Keratinocyte (primary cell): ENCODE measurements around the gene FZD2. TPM values are rescaled to one million over a fixed set of nuclear protein-coding genes. Genes with fewer than 3 reads are reported as not detected.
A peak's percentile ranks its signal among the peaks of the same experiment; 100 is the strongest.
"Not testable (repeated sequence)": the region's sequence is repeated elsewhere in the genome, so short reads cannot be mapped to it uniquely, and the experiment has no call there.

ENCODE experiments used
- DNase-seq: peaks from one replicate; pipeline ENCODE4 v3.0.0-alpha.2; 2011; ENCODE audit warnings: low read depth, missing footprints, low spot score
- FAIRE-seq: peaks from 2 replicates; lab custom pipeline; 2011; peaks lifted over from hg19 to GRCh38; lab: Jason Lieb, UNC
- H2AFZ ChIP-seq: 2 replicates; pipeline ENCODE4 v1.6.0; 2012; ENCODE audit warnings: low read length, control low read depth, inconsistent platforms; ENCODE audit not compliant: control insufficient read depth
- H3K27ac ChIP-seq: 2 replicates; pipeline ENCODE4 v1.5.1; 2011; ENCODE audit warnings: low read length; ENCODE audit not compliant: control insufficient read depth, insufficient read depth
- H3K27me3 ChIP-seq: 3 replicates; pipeline ENCODE4 v1.6.0; 2011; ENCODE audit warnings: low read length; ENCODE audit not compliant: control insufficient read depth, insufficient read depth; ENCODE audit errors: extremely low read depth
- H3K36me3 ChIP-seq, 2 experiments: 2 replicates in 1 of 2; 3 replicates in 1 of 2; pipeline ENCODE4 v1.5.1; 2011; ENCODE audit warnings: low read length in 2 of 2, mild to moderate bottlenecking in 1 of 2; ENCODE audit not compliant: control insufficient read depth in 2 of 2, insufficient read depth in 2 of 2; ENCODE audit errors: extremely low read depth in 1 of 2
- H3K4me1 ChIP-seq: 3 replicates; pipeline ENCODE4 v1.5.1; 2011; ENCODE audit warnings: low read length; ENCODE audit not compliant: control insufficient read depth, insufficient read depth; ENCODE audit errors: extremely low read depth
- H3K4me2 ChIP-seq: 3 replicates; pipeline ENCODE4 v1.6.0; 2011; ENCODE audit warnings: low read depth, low read length; ENCODE audit not compliant: control insufficient read depth, insufficient read depth; ENCODE audit errors: extremely low read depth
- H3K4me3 ChIP-seq, 3 experiments: fragments of 200-600 bp in 1 of 3; sonication (generic) in 1 of 3; 2 replicates in 2 of 3; 3 replicates in 1 of 3; pipeline ENCODE4 v1.5.1; 2011 to 2016; ENCODE audit warnings: low read length in 3 of 3, mild to moderate bottlenecking in 3 of 3, control low read depth in 2 of 3, inconsistent platforms in 1 of 3, low read depth in 1 of 3, mixed read lengths in 1 of 3, mixed run types in 1 of 3, moderate library complexity in 1 of 3; ENCODE audit not compliant: control insufficient read depth in 2 of 3, insufficient read depth in 2 of 3; ENCODE audit errors: extremely low read depth in 1 of 3
- H3K79me2 ChIP-seq: 2 replicates; pipeline ENCODE4 v1.6.0; 2012; ENCODE audit warnings: low read length; ENCODE audit not compliant: control insufficient read depth, insufficient read depth
- H3K9ac ChIP-seq: 3 replicates; pipeline ENCODE4 v1.6.0; 2011; ENCODE audit warnings: low read length; ENCODE audit not compliant: control insufficient read depth, insufficient read depth; ENCODE audit errors: extremely low read depth
- H3K9me1 ChIP-seq: 3 replicates; pipeline ENCODE4 v1.6.0; 2011; ENCODE audit warnings: low read length; ENCODE audit not compliant: control insufficient read depth, insufficient read depth; ENCODE audit errors: extremely low read depth
- H3K9me3 ChIP-seq: 2 replicates; pipeline ENCODE4 v1.5.1; 2012; ENCODE audit warnings: low read depth, low read length; ENCODE audit not compliant: control insufficient read depth
- H4K20me1 ChIP-seq: 3 replicates; pipeline ENCODE4 v1.6.0; 2011; ENCODE audit warnings: low read length; ENCODE audit not compliant: control insufficient read depth, insufficient read depth; ENCODE audit errors: extremely low read depth
- EZH2 ChIP-seq: IDR thresholded peaks from one replicate; pipeline ENCODE4 v1.6.1; 2012; ENCODE audit warnings: inconsistent platforms, mild to moderate bottlenecking, low read length, moderate library complexity
- dilution Hi-C: fragments of 300-500 bp; cut with MboI; formaldehyde crosslinking; loops from one replicate; pipeline ENCODE4 v1.7.0; 2020; ENCODE audit warnings: low sequenced_read_pairs; ENCODE audit not compliant: extremely low pct_ligation_motif_present
- polyA minus RNA-seq, 3 experiments: library from RNA; depleted of rRNA, polyadenylated mRNA; stranded (reverse); fragments of >200 nt; gene quantifications; 1 replicate in 1 of 3; 2 replicates in 1 of 3; 3 replicates in 1 of 3; pipeline ENCODE4 v1.2.3, GENCODE V29; 2011
- polyA plus RNA-seq, 5 experiments: library from polyadenylated mRNA; depleted of rRNA in 3 of 5; stranded (reverse) in 3 of 5; stranded (forward) in 1 of 5; unstranded in 1 of 5; fragments of >200 nt; gene quantifications; 1 replicate in 1 of 5; 2 replicates in 3 of 5; 3 replicates in 1 of 5; pipeline versions ENCODE4 v1.2.1 to v1.2.3, GENCODE V29; 2011 to 2012; ENCODE audit warnings: missing spikeins in 2 of 5, low read depth in 1 of 5, low replicate concordance in 1 of 5
- TF ChIP-seq, protein P1 (sequence below), 3 experiments: IDR thresholded peaks in 1 of 3; conservative IDR thresholded peaks in 1 of 3; optimal IDR thresholded peaks in 1 of 3; 2 replicates in 2 of 3; 3 replicates in 1 of 3; pipeline versions ENCODE3 to v1.5.1; 2011; ENCODE audit warnings: low read length in 3 of 3, mild to moderate bottlenecking in 3 of 3, moderate library complexity in 2 of 3, control low read depth in 1 of 3, inconsistent platforms in 1 of 3; ENCODE audit not compliant: insufficient read depth in 2 of 3; ENCODE audit errors: extremely low read depth in 1 of 3

Gene FZD2
- 2.6 to 4.6 TPM (median 2.7 TPM) in 3 replicates for polyA plus RNA-seq
- not detected for polyA plus RNA-seq (2011; ENCODE audit: low read depth)
- 0.98 and 2.2 TPM in 2 replicates for polyA plus RNA-seq (2011; cell fraction: cytosol; rRNA removed)
- polyA plus RNA-seq (2011; cell fraction: nucleus; rRNA removed), result 3.9 and 6.6 TPM in 2 replicates
- polyA plus RNA-seq (2012; ENCODE audit: low replicate concordance), result 0.21 and 6.3 TPM in 2 replicates
- polyA minus RNA-seq, result 3.0 to 13.8 TPM (median 3.9 TPM) in 3 replicates
- polyA minus RNA-seq (2011; cell fraction: cytosol; rRNA and poly(A)+ RNA removed), result 6.9 TPM
- 8.8 and 9.9 TPM in 2 replicates for polyA minus RNA-seq (2011; cell fraction: nucleus; rRNA and poly(A)+ RNA removed)

- H3K9ac ChIP-seq, result peak within 1 kb of the TSS; percentile 85
- dilution Hi-C loops, result no loop called here
- H3K4me3 ChIP-seq, result peak within 1 kb of the TSS; percentile 53 to 84 (median 84)
- TF ChIP-seq, protein P1, sequence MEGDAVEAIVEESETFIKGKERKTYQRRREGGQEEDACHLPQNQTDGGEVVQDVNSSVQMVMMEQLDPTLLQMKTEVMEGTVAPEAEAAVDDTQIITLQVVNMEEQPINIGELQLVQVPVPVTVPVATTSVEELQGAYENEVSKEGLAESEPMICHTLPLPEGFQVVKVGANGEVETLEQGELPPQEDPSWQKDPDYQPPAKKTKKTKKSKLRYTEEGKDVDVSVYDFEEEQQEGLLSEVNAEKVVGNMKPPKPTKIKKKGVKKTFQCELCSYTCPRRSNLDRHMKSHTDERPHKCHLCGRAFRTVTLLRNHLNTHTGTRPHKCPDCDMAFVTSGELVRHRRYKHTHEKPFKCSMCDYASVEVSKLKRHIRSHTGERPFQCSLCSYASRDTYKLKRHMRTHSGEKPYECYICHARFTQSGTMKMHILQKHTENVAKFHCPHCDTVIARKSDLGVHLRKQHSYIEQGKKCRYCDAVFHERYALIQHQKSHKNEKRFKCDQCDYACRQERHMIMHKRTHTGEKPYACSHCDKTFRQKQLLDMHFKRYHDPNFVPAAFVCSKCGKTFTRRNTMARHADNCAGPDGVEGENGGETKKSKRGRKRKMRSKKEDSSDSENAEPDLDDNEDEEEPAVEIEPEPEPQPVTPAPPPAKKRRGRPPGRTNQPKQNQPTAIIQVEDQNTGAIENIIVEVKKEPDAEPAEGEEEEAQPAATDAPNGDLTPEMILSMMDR (optimal IDR thresholded peaks at IDR 0.05 in 1 of 3, IDR thresholded peaks at IDR 0.05 in 1 of 3, conservative IDR thresholded peaks at IDR 0.05 in 1 of 3; ENCODE audit: extremely low read depth in 1 of 3, insufficient read depth in 2 of 3, low read length in 3 of 3), result no peak
- TF ChIP-seq EZH2, result no peak
- peaks cover 19% of the 10 kb centered on the region for H3K4me1 ChIP-seq
- DNase-seq (peak; percentile 76), FAIRE-seq (peak; percentile 57)
- H3K36me3 ChIP-seq, result no peaks in the 10 kb centered on the region
- no peaks in the 10 kb centered on the region for H3K9me3 ChIP-seq
- peaks cover 6% of the 10 kb centered on the region for H3K79me2 ChIP-seq
- H3K4me2 ChIP-seq, result peak within 1 kb of the TSS; percentile 93
- no peaks in the 10 kb centered on the region for H4K20me1 ChIP-seq
- peak within 1 kb of the TSS; percentile 80 for H3K27ac ChIP-seq
- H3K27me3 ChIP-seq, result no peaks in the 10 kb centered on the region
- H2AFZ ChIP-seq, result peak within 1 kb of the TSS; percentile 91
- H3K9me1 ChIP-seq, result no peaks in the 10 kb centered on the region
These were observed at the start of gene FZD2 for GRCh38 chr17:44556832-44557606. TSS of gene FZD2 (plus strand) at chr17:44557484. CDS start at chr17:44557689, 205 bp downstream.

DNA sequence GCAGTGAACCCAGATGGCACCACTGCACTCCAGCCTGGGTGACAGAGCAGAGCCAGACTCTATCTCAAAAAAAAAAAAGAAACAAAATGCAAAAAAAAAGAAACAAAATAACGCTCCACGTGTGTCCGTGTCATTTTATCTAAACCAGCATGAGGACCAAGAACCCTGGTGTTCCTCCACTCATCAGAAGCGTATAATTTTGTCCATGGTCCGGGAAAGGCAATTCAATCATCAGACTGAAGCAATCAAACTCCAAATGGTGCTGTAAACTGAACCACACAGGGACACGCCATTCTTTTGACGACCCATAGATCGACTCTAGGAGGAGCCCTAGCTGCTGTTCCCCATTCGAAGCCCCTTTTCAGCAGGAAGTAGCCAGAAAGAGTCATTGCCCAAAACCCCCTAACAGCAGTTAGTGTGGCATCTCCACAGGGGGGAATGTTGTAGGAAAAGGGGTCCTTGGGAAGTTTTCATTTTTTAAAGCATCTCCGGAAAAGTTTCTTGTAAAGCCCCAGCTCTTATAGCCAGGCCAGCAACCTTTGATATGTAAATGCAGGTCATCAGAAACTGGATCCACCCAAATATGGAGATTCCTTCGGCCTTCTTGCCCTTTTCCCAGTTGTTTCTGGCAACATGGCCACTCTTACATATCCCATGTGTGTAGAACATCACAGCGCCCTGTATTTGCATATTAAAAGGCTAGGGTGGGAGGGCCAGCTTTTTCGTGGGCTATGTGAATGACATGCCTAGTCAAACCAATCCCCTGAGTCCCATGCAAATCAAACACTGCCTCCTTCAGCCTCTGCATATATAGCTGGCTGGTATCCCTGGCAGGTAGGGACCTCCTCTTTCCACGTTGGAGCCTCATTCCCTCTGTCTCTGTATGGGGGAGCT, 45.8 kb upstream of the FZD2 start:
- H3K27ac ChIP-seq, H3K4me1 ChIP-seq, H3K4me2 ChIP-seq, H3K9me3 ChIP-seq, FAIRE-seq, dilution Hi-C loops, H3K4me3 ChIP-seq, DNase-seq, H4K20me1 ChIP-seq, H3K9ac ChIP-seq, H2AFZ ChIP-seq, H3K9me1 ChIP-seq, H3K27me3 ChIP-seq, H3K79me2 ChIP-seq, H3K36me3 ChIP-seq: not testable (repeated sequence)
